ENCODE data around the gene PIM3. TPM values are rescaled to one million over a fixed set of nuclear protein-coding genes. Genes with fewer than 3 reads are reported as not detected.

Gene PIM3
- total RNA-seq, 4 donors from 2014 or later, result 103 to 202 (median 143) TPM

GRCh38 chr22:49994361-49995040, 33.9 kb downstream of the PIM3 start:
- TF ChIP-seq POLR2AphosphoS5 (IDR thresholded peaks at IDR 0.05) (no peak), EP300 (IDR thresholded peaks at IDR 0.05) (no peak)
- H3K4me1 ChIP-seq, result peaks cover 4% of the 10 kb centered on the region
- WGBS, result 84% methylated on average over 5 of the region's 21 CpGs
- no peak overlapping the region for H3K4me3 ChIP-seq
- H3K9me3 ChIP-seq, result no peaks in the 10 kb centered on the region
- H3K27ac ChIP-seq, result no peak overlapping the region
- peaks cover 6% of the 10 kb centered on the region for H3K27me3 ChIP-seq
- no peaks in the 10 kb centered on the region for H3K36me3 ChIP-seq
- peak in 1 of 2 donors; percentile 70 for DNase-seq (ENCODE audit: low spot score in 2 of 2)

GRCh38 chr22:49995041-49995360, 34.4 kb downstream of the PIM3 start:
- H3K4me1 ChIP-seq, result peaks cover 9% of the 10 kb centered on the region
- H3K36me3 ChIP-seq, result no peaks in the 10 kb centered on the region
- no peak for TF ChIP-seq EP300 (IDR thresholded peaks at IDR 0.05)
- no peak for TF ChIP-seq POLR2A (IDR thresholded peaks at IDR 0.05)
- no peak for TF ChIP-seq POLR2AphosphoS5 (IDR thresholded peaks at IDR 0.05)
- TF ChIP-seq CTCF (IDR thresholded peaks at IDR 0.05), result no peak
- 100% methylated on average over 1 of the region's 3 CpGs for WGBS
- no peak overlapping the region for H3K27ac ChIP-seq
- H3K4me3 ChIP-seq, result no peak overlapping the region
- no peaks in the 10 kb centered on the region for H3K9me3 ChIP-seq
- peak in 1 of 2 donors; percentile 55 for DNase-seq (ENCODE audit: low spot score in 2 of 2)
- peaks cover 11% of the 10 kb centered on the region for H3K27me3 ChIP-seq

GRCh38 chr22:49995361-49996118, 35.0 kb downstream of the PIM3 start:
- TF ChIP-seq EP300 (IDR thresholded peaks at IDR 0.05), result no peak
- no peak for TF ChIP-seq CTCF (IDR thresholded peaks at IDR 0.05)
- no peak for TF ChIP-seq POLR2A (IDR thresholded peaks at IDR 0.05)
- no peak for TF ChIP-seq POLR2AphosphoS5 (IDR thresholded peaks at IDR 0.05)
- DNase-seq (ENCODE audit: low spot score in 2 of 2), result no peak
- Histone ChIP-seq H3K36me3 (no peaks in the 10 kb centered on the region), H3K9me3 (no peaks in the 10 kb centered on the region), H3K27me3 (peaks cover 17% of the 10 kb centered on the region), H3K4me1 (peaks cover 9% of the 10 kb centered on the region), H3K27ac (no peak overlapping the region), H3K4me3 (no peak overlapping the region)
- 71% methylated on average over 5 of the region's 10 CpGs for WGBS

GRCh38 chr22:49996119-49996517, 35.5 kb downstream of the PIM3 start:
- Histone ChIP-seq H3K4me1 (peaks cover 9% of the 10 kb centered on the region), H3K9me3 (no peaks in the 10 kb centered on the region)
- 80% methylated on average over 2 of the region's 4 CpGs for WGBS

GRCh38 chr22:49996518-49997250, 36.1 kb downstream of the PIM3 start:
- H3K4me1 ChIP-seq, result peaks cover 9% of the 10 kb centered on the region
- peaks cover 22% of the 10 kb centered on the region for H3K27me3 ChIP-seq
- no peak overlapping the region for H3K4me3 ChIP-seq
- TF ChIP-seq CTCF (IDR thresholded peaks at IDR 0.05) (no peak), EP300 (IDR thresholded peaks at IDR 0.05) (no peak), POLR2AphosphoS5 (IDR thresholded peaks at IDR 0.05) (no peak), POLR2A (IDR thresholded peaks at IDR 0.05) (no peak)
- no peaks in the 10 kb centered on the region for H3K9me3 ChIP-seq
- no peaks in the 10 kb centered on the region for H3K36me3 ChIP-seq
- 85% methylated on average over 13 of the region's 19 CpGs for WGBS
- no peak overlapping the region for H3K27ac ChIP-seq
- peak in 1 of 2 donors; percentile 77 for DNase-seq (ENCODE audit: low spot score in 2 of 2)

More at GRCh38 chr22:49996119-49996517, 35.5 kb downstream of the PIM3 start:
- TF ChIP-seq EP300 (IDR thresholded peaks at IDR 0.05), result no peak
- TF ChIP-seq POLR2AphosphoS5 (IDR thresholded peaks at IDR 0.05), result no peak
- no peak for TF ChIP-seq CTCF (IDR thresholded peaks at IDR 0.05)
- TF ChIP-seq POLR2A (IDR thresholded peaks at IDR 0.05), result no peak
- Histone ChIP-seq H3K27ac (no peak overlapping the region), H3K4me3 (no peak overlapping the region), H3K27me3 (peaks cover 22% of the 10 kb centered on the region), H3K36me3 (no peaks in the 10 kb centered on the region)
- DNase-seq (ENCODE audit: low spot score in 2 of 2), result no peak

All from suprapubic skin (tissue), 4 donors.